BJ (cell line): ENCODE results near the gene ABCC3. TPM values are rescaled to one million over a fixed set of nuclear protein-coding genes. Genes with fewer than 3 reads are reported as not detected.

ENCODE experiments used
- CTCF ChIA-PET: fragments of 350-600 bp; formaldehyde crosslinking; extraction: SDS; loops from one replicate; lab custom pipeline; 2021; ENCODE audit warnings: antibody characterized with exemption, inconsistent platforms; lab: Yijun Ruan, JAX
- POLR2A ChIA-PET: fragments of 300-600 bp; sonication (Branson Sonifier 250); formaldehyde crosslinking; extraction: SDS; loops from one replicate; lab custom pipeline; 2021; ENCODE audit warnings: antibody characterized with exemption; lab: Charles Lee
- DNase-seq: peaks from one replicate; pipeline ENCODE4 v3.0.0-alpha.2; 2011; ENCODE audit warnings: low read depth
- H3K27me3 ChIP-seq: 2 replicates; pipeline ENCODE4 v1.6.0; 2011; ENCODE audit warnings: low read length; ENCODE audit not compliant: control insufficient read depth, insufficient read depth
- H3K36me3 ChIP-seq: 2 replicates; pipeline ENCODE4 v1.5.1; 2011; ENCODE audit warnings: low read length; ENCODE audit not compliant: control insufficient read depth, insufficient read depth
- H3K4me3 ChIP-seq: 2 replicates; pipeline ENCODE4 v1.5.1; 2011; ENCODE audit warnings: low read depth, mild to moderate bottlenecking, control low read depth, low read length
- polyA plus RNA-seq: library from polyadenylated mRNA; depleted of rRNA; stranded (reverse); fragments of >200 nt; gene quantifications from 2 replicates; pipeline ENCODE4 v1.2.3, GENCODE V29; 2011
- TF ChIP-seq, protein P1 (sequence below): IDR thresholded peaks from 2 replicates; pipeline ENCODE4 v1.5.1; 2011; ENCODE audit warnings: low read depth, mild to moderate bottlenecking, control low read depth, inconsistent platforms, low read length, moderate library complexity; ENCODE audit not compliant: insufficient read depth

Gene ABCC3
- polyA plus RNA-seq, 1 experiment, result 56.4 TPM

GRCh38 chr17:50594128-50594823 lies 40.4 kb upstream of the ABCC3 start:
- ChIA-PET CTCF (no interaction called here), POLR2A (no interaction called here)
- H3K4me3 ChIP-seq, result no peak overlapping the region
- H3K27me3 ChIP-seq, result peaks cover 2% of the 10 kb centered on the region; the same call in 1 of the 2 replicates
- no peak for DNase-seq
- TF ChIP-seq, protein P1, sequence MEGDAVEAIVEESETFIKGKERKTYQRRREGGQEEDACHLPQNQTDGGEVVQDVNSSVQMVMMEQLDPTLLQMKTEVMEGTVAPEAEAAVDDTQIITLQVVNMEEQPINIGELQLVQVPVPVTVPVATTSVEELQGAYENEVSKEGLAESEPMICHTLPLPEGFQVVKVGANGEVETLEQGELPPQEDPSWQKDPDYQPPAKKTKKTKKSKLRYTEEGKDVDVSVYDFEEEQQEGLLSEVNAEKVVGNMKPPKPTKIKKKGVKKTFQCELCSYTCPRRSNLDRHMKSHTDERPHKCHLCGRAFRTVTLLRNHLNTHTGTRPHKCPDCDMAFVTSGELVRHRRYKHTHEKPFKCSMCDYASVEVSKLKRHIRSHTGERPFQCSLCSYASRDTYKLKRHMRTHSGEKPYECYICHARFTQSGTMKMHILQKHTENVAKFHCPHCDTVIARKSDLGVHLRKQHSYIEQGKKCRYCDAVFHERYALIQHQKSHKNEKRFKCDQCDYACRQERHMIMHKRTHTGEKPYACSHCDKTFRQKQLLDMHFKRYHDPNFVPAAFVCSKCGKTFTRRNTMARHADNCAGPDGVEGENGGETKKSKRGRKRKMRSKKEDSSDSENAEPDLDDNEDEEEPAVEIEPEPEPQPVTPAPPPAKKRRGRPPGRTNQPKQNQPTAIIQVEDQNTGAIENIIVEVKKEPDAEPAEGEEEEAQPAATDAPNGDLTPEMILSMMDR, result no peak
- no peaks in the 10 kb centered on the region for H3K36me3 ChIP-seq

DNA sequence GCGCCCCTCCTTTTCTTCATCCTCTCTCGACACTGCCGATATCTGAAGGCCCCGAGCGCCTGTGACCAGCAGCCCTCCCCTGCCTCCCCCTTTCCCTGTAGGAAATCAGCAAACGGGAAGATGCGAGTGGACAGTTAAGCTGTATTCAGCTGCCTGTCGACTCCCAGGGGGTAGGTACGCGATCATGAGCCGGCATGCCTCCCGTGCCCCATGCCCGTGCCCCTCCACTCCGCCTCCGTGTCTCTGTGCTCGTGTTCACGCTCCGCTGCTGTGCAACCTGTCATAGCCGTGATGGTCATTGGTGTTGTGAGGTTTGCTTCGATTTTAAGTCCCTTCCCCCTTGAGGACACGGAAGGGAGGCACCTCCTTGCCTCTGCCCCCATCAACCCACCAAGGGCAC lies 39.8 kb upstream of the ABCC3 start:
- ChIA-PET CTCF (no interaction called here), POLR2A (no interaction called here)
- Histone ChIP-seq H3K36me3 (no peaks in the 10 kb centered on the region), H3K27me3 (peaks cover 2% of the 10 kb centered on the region; the same call in 1 of the 2 replicates), H3K4me3 (no peak overlapping the region)
- no peak for DNase-seq
- TF ChIP-seq, protein P1, result no peak

GRCh38 chr17:50596191-50597037 lies 38.3 kb upstream of the ABCC3 start:
- DNase-seq, result no peak
- H3K27me3 ChIP-seq, result peaks cover 4% of the 10 kb centered on the region; the same call in 1 of the 2 replicates
- TF ChIP-seq, protein P1, result peak; percentile 21; the same call in 1 of the 2 replicates
- ChIA-PET POLR2A (no interaction called here), CTCF (interaction anchor here (0.8 kb wide), 1 partner anchor 121 kb away, joined by 3 read pairs; no protein-coding TSS in a partner anchor)
- no peaks in the 10 kb centered on the region for H3K36me3 ChIP-seq
- H3K4me3 ChIP-seq, result no peak overlapping the region

DNA sequence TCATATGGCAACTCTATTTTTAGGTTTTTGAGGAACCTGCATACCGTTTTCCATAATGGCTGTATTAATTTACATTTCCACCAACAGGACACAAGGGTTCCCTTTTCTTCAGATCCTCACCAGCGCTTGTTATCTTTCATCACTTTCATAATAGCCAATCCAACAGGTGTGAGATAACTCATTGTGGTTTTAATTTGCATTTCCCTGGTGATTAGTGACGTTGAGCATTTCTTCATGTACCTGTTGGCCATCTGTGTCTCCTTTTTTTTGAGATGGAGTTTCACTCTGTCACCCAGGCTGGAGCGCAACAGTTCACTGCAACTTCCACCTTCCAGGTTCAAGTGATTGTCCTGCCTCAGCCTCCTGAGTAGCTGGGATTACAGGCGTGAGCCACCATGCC lies 36.2 kb upstream of the ABCC3 start:
- no peak for DNase-seq
- CTCF ChIA-PET, result interaction anchor here (0.7 kb wide), 1 partner anchor 12 kb away, joined by 3 read pairs; no protein-coding TSS in a partner anchor
- POLR2A ChIA-PET, result no interaction called here
- no peaks in the 10 kb centered on the region for H3K36me3 ChIP-seq
- no peak overlapping the region for H3K4me3 ChIP-seq
- TF ChIP-seq, protein P1, result no peak
- peaks cover 14% of the 10 kb centered on the region for H3K27me3 ChIP-seq

DNA sequence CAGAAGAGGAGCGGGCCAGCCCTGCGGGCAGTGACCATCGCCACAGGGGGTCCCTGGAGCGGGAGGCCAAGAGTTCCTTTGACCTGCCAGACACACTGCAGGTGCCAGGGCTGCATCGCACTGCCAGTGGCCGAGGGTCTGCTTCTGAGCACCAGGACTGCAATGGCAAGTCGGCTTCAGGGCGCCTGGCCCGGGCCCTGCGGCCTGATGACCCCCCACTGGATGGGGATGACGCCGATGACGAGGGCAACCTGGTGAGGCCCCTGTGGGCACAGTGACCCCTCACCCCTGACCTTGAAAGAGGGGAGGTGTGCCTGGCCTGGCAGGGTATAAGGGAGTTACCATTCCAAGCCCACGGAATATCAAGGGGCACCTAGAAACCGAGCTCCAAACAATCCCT lies 35.1 kb upstream of the ABCC3 start:
- Histone ChIP-seq H3K36me3 (no peaks in the 10 kb centered on the region), H3K27me3 (peaks cover 14% of the 10 kb centered on the region), H3K4me3 (no peak overlapping the region)
- TF ChIP-seq, protein P1, result no peak
- no peak for DNase-seq
- ChIA-PET CTCF (no interaction called here), POLR2A (no interaction called here)
